NCI-H82 (cell line): ENCODE measurements around the gene SPTBN4.
A peak's percentile ranks its signal among the peaks of the same experiment; 100 is the strongest.
"Not testable (repeated sequence)": the region's sequence is repeated elsewhere in the genome, so short reads cannot be mapped to it uniquely, and the experiment has no call there.

Experiments used
- DNase-seq: peaks from one replicate; lab custom pipeline; 2025; lab: John Stamatoyannopoulos, UW

The SPTBN4 gene

DNA sequence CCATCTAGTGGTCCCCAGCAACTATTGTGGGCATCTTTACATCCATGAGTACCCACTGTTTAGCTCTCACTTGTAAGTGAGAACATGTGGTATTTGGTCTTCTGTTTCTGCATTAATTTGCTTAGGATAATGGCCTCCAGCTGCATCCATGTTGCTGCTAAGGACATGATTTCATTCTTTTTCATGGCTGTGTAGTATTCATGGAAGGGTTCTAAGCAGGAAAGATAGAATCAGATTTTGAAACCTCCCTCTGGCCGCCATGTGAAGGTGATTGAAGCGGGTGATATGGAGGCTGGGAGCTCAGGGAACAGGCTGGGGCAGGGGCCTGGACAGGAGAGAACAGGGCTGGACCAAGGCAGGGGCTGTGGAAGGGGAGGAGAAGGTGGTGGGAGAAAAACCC lies 154.5 kb downstream of the SPTBN4 start:
- no peak for DNase-seq

DNA sequence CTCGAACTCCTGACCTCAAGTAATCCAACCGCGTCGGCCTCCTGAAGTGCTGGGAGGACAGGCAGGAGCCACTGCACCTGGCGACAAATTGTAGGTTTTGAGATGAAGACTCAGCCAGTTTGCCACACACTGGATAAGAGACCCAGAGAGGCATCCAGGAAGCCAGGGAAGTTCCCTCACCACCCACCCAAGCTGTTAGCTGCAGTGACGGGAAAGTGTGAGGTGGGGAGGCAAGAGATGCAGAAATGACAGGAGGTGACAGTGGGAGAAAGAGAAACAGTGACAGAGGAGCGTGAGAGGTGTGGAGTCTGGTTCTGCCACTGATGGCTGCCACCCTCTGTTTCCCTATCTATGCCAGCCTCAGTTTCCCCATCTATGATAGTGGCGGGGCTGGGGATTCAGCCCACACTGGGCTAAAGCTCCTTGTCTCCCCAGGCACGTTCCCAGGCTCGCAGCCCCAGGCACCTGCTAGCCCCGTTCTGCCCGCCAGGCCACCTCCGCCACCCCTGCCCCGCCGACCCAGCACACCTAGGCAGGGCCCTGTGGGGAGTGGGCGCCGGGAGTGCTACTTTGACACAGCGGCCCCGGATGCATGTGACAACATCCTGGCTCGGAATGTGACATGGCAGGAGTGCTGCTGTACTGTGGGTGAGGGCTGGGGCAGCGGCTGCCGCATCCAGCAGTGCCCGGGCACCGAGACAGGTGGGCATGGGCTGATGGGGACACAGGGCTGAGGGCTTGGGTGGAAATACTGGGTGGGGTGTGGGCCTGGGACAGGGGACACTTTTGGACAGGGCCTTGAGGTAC lies 155.4 kb downstream of the SPTBN4 start:
- DNase-seq: no peak

DNA sequence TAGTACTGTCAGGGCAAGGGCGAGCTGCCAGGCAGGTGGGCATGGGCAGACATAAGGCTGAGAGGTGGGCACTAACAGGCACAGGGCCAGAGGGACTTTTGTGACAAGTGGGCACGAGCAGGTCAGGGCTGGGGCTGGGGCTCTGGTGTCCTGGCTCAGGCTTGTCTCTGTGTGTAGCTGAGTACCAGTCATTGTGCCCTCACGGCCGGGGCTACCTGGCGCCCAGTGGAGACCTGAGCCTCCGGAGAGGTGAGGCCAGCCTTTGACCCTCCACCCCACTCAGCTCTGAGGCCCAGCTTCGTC lies 155.9 kb downstream of the SPTBN4 start:
- no peak for DNase-seq

DNA sequence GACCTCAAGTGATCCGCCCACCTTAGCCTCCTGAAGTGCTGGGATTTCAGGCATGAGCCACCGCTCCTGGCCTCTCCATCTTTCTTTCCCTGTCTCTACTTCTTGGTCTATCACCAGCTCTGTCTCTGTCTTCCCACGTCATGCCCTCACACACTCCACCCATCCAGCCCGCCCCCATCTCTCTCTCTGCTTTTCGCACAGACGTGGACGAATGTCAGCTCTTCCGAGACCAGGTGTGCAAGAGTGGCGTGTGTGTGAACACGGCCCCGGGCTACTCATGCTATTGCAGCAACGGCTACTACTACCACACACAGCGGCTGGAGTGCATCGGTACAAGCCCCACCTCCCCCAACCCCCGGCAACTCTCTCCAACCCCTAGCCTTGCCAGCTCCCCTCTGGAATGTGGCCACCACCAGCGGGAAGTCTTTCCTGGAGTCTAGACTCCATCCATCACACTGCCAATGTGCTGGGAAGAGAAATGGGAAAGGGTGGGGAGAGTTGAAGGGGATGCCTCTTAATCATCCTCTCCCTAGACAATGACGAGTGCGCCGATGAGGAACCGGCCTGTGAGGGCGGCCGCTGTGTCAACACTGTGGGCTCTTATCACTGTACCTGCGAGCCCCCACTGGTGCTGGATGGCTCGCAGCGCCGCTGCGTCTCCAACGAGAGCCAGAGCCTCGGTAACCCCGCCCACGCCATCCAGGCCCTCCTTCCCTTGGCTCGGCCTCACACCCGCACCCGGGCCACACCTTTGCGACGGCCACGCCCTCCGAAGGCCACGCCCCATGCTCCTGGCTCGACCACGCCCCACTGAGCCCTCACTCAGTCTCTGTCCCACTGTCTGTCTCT lies 156.8 kb downstream of the SPTBN4 start:
- DNase-seq: peak; percentile 97

DNA sequence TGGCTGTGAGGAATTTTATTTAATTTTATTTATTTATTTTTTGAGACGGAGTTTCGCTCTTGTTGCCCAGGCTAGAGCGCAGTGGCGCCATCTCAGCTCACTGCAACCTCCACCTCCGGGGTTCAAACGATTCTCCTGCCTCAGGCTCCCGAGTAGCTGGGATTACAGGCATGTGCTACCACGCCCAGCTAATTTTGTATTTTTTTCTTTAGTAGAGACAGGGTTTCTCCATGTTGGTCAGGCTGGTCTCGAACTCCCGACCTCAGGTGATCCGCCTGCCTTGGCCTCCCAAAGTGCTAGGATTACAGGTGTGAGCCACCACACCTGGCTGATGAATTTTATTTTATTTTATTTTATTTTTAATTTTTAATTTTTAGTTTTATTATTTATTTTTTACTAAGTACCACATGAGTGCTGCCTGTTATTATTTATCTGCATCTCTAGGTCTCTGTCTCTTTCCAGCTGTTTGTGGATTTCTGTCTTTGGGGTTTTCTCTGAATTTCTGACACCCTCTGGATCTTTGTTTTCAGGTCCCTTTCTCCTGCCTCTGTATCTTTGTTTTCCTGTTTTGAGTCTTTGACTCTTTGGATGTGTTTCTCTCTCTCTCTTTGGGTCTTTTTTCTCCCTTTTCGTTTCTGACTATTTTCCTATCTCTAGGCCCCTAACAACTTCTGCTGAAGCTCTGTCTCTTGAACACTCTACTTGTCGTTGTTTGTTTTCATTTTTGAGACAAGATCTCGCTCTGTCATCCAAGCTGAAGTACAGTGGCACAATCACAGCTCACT lies 157.8 kb downstream of the SPTBN4 start:
- DNase-seq: not testable (repeated sequence)

DNA sequence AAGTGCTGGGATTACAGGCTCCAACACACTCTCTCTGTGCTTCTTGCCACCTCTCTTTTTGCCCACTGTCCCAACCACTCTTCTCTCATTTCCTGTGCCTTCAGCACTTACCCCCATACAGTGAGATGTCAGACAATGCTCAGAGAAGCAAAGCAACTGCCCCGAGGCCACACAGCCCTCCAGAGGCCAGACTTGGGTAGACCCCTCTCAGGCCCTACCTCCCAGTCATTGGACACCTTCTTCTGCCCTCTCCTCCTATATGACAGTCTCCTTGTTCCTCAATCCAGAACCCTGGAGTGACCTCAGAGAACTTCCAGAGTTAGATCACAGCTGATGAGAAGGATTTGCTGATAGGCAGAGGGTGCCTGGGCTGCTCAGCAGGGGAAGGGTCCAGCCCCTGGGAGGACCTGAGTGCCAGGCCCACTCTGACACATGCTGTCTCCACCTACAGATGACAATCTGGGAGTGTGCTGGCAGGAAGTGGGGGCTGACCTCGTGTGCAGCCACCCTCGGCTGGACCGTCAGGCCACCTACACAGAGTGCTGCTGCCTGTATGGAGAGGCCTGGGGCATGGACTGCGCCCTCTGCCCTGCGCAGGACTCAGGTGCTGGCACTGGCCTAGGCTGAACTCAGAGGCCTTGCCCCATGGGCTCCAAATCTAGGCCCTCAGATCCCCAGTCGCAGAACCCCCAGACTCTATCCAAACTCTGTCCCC lies 158.8 kb downstream of the SPTBN4 start:
- DNase-seq: no peak
